ENCODE data around the gene KCNH1.

DNA sequence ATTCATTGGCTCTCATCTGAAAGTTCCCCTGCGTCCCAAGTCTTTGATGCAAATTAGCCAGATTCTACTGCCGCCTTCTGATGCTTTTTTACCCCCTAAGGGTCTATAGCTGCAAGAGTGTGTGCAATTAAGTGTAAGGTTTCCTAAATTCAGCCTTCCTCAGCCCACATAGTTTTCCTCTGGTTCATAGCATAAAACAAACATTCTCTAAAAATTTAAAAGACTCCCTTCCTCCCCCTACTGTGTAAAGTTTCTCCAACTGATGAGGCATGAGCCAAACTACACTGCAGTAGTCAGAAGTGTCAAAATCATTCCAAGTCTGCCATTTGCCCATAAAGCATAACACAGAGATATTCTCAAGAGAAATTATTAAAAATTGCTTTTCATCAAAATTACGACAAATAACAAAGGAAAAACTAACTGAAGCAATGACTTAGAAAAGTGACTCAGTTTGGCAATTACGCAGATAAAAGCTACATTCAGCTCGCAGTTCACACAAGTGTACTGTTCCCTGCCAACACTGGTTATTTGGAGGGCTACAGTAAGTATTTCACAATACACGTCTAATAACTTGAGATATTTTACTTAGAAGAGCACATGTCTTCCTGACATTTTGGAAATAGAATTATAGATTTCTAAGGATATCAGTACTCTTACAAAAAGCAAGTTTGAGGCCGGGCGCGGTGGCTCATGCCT, 15.4 kb downstream of the KCNH1 start:
- TF ChIP-seq, protein P1, sequence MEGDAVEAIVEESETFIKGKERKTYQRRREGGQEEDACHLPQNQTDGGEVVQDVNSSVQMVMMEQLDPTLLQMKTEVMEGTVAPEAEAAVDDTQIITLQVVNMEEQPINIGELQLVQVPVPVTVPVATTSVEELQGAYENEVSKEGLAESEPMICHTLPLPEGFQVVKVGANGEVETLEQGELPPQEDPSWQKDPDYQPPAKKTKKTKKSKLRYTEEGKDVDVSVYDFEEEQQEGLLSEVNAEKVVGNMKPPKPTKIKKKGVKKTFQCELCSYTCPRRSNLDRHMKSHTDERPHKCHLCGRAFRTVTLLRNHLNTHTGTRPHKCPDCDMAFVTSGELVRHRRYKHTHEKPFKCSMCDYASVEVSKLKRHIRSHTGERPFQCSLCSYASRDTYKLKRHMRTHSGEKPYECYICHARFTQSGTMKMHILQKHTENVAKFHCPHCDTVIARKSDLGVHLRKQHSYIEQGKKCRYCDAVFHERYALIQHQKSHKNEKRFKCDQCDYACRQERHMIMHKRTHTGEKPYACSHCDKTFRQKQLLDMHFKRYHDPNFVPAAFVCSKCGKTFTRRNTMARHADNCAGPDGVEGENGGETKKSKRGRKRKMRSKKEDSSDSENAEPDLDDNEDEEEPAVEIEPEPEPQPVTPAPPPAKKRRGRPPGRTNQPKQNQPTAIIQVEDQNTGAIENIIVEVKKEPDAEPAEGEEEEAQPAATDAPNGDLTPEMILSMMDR (IDR thresholded peaks at IDR 0.05; ENCODE audit: poor library complexity), result no peak
- TF ChIP-seq EZH2 (IDR thresholded peaks at IDR 0.05; ENCODE audit: borderline replicate concordance) (no peak), EZH2phosphoT487 (IDR thresholded peaks at IDR 0.05; ENCODE audit: low read depth, severe bottlenecking, unreplicated experiment) (no peak)
